GM19438 (cell line): ENCODE results near the gene UNC93B1.
"Not testable (repeated sequence)": the region's sequence is repeated elsewhere in the genome, so short reads cannot be mapped to it uniquely, and the experiment has no call there.

ENCODE experiments used
- ATAC-seq: cut with Tn5 transposase; IDR thresholded peaks from one replicate; pipeline ENCODE4 v1.9.1; 2021; ENCODE audit warnings: low read depth; ENCODE audit not compliant: unreplicated experiment

Gene UNC93B1

GRCh38 chr11:67947785-67948184 is 56.1 kb downstream of the UNC93B1 start:
- not testable (repeated sequence) for ATAC-seq

DNA sequence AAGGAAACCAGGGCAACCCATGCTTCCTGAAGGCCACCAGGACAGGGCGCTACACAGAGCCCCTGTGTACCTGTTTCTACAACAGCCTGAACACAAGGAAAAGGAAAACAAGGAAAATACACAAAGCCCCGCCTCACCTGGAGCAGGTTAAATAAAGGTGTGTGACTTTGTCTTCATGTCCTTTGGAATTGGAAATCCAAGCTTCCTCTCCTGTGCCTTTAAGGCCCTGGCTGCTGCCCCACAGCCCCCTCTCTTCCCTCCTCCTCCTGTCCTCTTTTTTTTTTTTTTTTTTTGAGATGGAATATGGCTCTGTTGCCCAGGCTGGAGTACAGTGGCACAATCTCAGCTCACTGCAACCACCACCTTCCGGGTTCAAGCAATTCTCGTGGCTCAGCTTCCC is 57.5 kb downstream of the UNC93B1 start:
- ATAC-seq: not testable (repeated sequence)

DNA sequence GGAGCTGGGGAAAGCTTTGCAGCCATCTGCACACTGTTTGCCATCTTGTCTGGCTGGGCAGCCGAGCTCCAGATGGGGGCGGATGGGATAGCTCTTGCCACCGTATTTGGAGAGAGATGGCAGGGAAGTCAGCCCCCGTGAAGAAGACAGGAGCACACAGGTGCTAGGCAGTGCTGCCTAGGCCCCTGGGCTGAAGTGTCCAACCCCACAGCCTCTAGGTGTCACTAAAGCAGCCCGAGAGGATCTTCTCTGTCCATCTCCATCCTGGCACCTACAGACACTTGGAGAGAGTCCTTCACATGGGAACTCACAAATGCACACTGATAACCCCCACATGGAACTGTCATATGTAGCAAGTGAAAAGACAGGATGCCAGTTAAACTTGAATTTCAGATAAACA is 60.5 kb downstream of the UNC93B1 start:
- ATAC-seq: not testable (repeated sequence)
